ENCODE data around the gene ZCCHC4.

- TF ChIP-seq EZH2 (IDR thresholded peaks at IDR 0.05; ENCODE audit: low read depth, low read length, severe bottlenecking) (no peak), EP300 (IDR thresholded peaks at IDR 0.05; ENCODE audit: borderline replicate concordance in 1 of 2, low read depth in 2 of 2, low read length in 2 of 2) (no peak), EGR1 (IDR thresholded peaks at IDR 0.05; ENCODE audit: borderline replicate concordance, low read depth, low read length) (no peak), POLR2AphosphoS5 (IDR thresholded peaks at IDR 0.05; ENCODE audit: low read depth, low read length) (no peak), CTCF (IDR thresholded peaks at IDR 0.05; ENCODE audit: control extremely low read depth in 1 of 3, insufficient read depth in 1 of 3, low read depth in 1 of 3, low read length in 3 of 3) (no peak), FOSL1 (IDR thresholded peaks at IDR 0.05; ENCODE audit: insufficient read depth, low read depth, low read length) (no peak), JUND (IDR thresholded peaks at IDR 0.05; ENCODE audit: low read length) (no peak)
Measured at GRCh38 chr4:25403699-25404098, 91.1 kb downstream of the ZCCHC4 start.
